WTC11 (cell line): ENCODE results near the gene PALS1. TPM values are rescaled to one million over a fixed set of nuclear protein-coding genes. Genes with fewer than 3 reads are reported as not detected.

Experiments used
- ATAC-seq: fragments of 200-7000 bp; cut with Tn5 transposase; 2 replicates; pipeline ENCODE4 v1.10.0; 2021; ENCODE audit warnings: mild to moderate bottlenecking, moderate library complexity
- CTCF ChIA-PET: fragments of 300-600 bp; sonication (Branson Sonifier 250); formaldehyde crosslinking; loops from one replicate; lab custom pipeline; 2021; ENCODE audit warnings: antibody characterized with exemption; lab: Charles Lee
- POLR2A ChIA-PET: fragments of 350-600 bp; sonication (Branson Sonifier 250); formaldehyde crosslinking; loops from one replicate; lab custom pipeline; 2021; ENCODE audit warnings: antibody characterized with exemption; lab: Charles Lee
- DNase-seq: peaks from one replicate; pipeline ENCODE4 v3.0.0; 2021; ENCODE audit warnings: low spot score
- H3K27ac Mint-ChIP-seq: 2 replicates; pipeline ENCODE4 v1.8.0; 2021; ENCODE audit warnings: mixed read lengths
- H3K27me3 Mint-ChIP-seq: 2 replicates; pipeline ENCODE4 v1.8.0; 2021; ENCODE audit warnings: low read depth, mild to moderate bottlenecking, moderate library complexity, mixed read lengths
- H3K36me3 Mint-ChIP-seq: 2 replicates; pipeline ENCODE4 v1.8.0; 2021; ENCODE audit warnings: mixed read lengths
- H3K4me1 Mint-ChIP-seq: 2 replicates; pipeline ENCODE4 v1.8.0; 2022; ENCODE audit warnings: mixed read lengths
- H3K4me3 Mint-ChIP-seq: 2 replicates; pipeline ENCODE4 v1.8.0; 2021; ENCODE audit warnings: mild to moderate bottlenecking, moderate library complexity, mixed read lengths
- H3K9me3 Mint-ChIP-seq: 2 replicates; pipeline ENCODE4 v1.8.0; 2021; ENCODE audit warnings: mixed read lengths
- CBFB ChIP-seq: sonication (generic); formaldehyde crosslinking; IDR thresholded peaks from 2 replicates; pipeline ENCODE4 v1.8.1; 2022; ENCODE audit warnings: mild to moderate bottlenecking, low read depth, missing genetic modification reagents
- IRF2 ChIP-seq: sonication (generic); formaldehyde crosslinking; IDR thresholded peaks from 2 replicates; pipeline ENCODE4 v1.8.0; 2022; ENCODE audit warnings: low read depth, missing genetic modification reagents, borderline replicate concordance
- NFATC4 ChIP-seq: fragments of 250-450 bp; sonication (Bioruptor Pico); IDR thresholded peaks from 2 replicates; pipeline ENCODE4 v1.9.0; 2021; ENCODE audit warnings: mild to moderate bottlenecking
- NR3C1 ChIP-seq: sonication (generic); formaldehyde crosslinking; conservative IDR thresholded peaks from 2 replicates; pipeline ENCODE4 v1.8.1; 2023; ENCODE audit warnings: low read depth, mild to moderate bottlenecking, missing genetic modification reagents
- OVOL2 ChIP-seq: fragments of 250-450 bp; sonication (Bioruptor Pico); IDR thresholded peaks from 2 replicates; pipeline ENCODE4 v1.9.0; 2021; ENCODE audit warnings: mild to moderate bottlenecking, borderline replicate concordance
- SMAD3 ChIP-seq: sonication (generic); formaldehyde crosslinking; IDR thresholded peaks from 2 replicates; pipeline ENCODE4 v1.8.0; 2022; ENCODE audit warnings: missing genetic modification reagents, mild to moderate bottlenecking, borderline replicate concordance
- SMAD4 ChIP-seq: sonication (generic); formaldehyde crosslinking; IDR thresholded peaks from 2 replicates; pipeline ENCODE4 v1.8.0; 2022; ENCODE audit warnings: mild to moderate bottlenecking, missing genetic modification reagents
- TP53 ChIP-seq: sonication (generic); formaldehyde crosslinking; IDR thresholded peaks from 2 replicates; pipeline ENCODE4 v1.8.1; 2023; ENCODE audit warnings: mild to moderate bottlenecking, missing genetic modification reagents
- ZBTB21 ChIP-seq: sonication (generic); formaldehyde crosslinking; IDR thresholded peaks from 2 replicates; pipeline ENCODE4 v1.8.1; 2023; ENCODE audit warnings: mild to moderate bottlenecking, missing genetic modification reagents, borderline replicate concordance
- ZNF532 ChIP-seq: fragments of 250-450 bp; sonication (Bioruptor Pico); IDR thresholded peaks from 2 replicates; pipeline ENCODE4 v1.9.0; 2021; ENCODE audit warnings: mild to moderate bottlenecking, borderline replicate concordance
- total RNA-seq: library from RNA; stranded (reverse); gene quantifications from 3 replicates; pipeline ENCODE4 v1.2.3, GENCODE V29; 2021
- TF ChIP-seq, protein P1 (sequence below): fragments of 200-600 bp; IDR thresholded peaks from 2 replicates; pipeline ENCODE4 v1.8.0; 2022; ENCODE audit warnings: antibody characterized with exemption
- TF ChIP-seq, protein P2 (sequence below): fragments of 250-450 bp; sonication (Bioruptor Pico); IDR thresholded peaks from 2 replicates; pipeline ENCODE4 v2.1.2; 2022; ENCODE audit warnings: mild to moderate bottlenecking, moderate library complexity
- TF ChIP-seq, protein P3 (sequence below): sonication (generic); formaldehyde crosslinking; IDR thresholded peaks from 2 replicates; pipeline ENCODE4 v1.8.1; 2022; ENCODE audit warnings: mild to moderate bottlenecking, missing genetic modification reagents, moderate library complexity, borderline replicate concordance
- TF ChIP-seq, protein P4 (sequence below): sonication (generic); formaldehyde crosslinking; IDR thresholded peaks from 2 replicates; pipeline ENCODE4 v1.8.1; 2023; ENCODE audit warnings: mild to moderate bottlenecking, moderate library complexity, missing genetic modification reagents
- TF ChIP-seq, protein P5 (sequence below): sonication (generic); formaldehyde crosslinking; IDR thresholded peaks from 2 replicates; pipeline ENCODE4 v1.8.1; 2022; ENCODE audit warnings: missing genetic modification reagents, borderline replicate concordance
- TF ChIP-seq, protein P6 (sequence below): sonication (generic); formaldehyde crosslinking; IDR thresholded peaks from 2 replicates; pipeline ENCODE4 v1.8.1; 2023; ENCODE audit warnings: mild to moderate bottlenecking, missing genetic modification reagents, borderline replicate concordance

PALS1 gene
- total RNA-seq, 1 experiment from 2014 or later, result 18.0 TPM

DNA sequence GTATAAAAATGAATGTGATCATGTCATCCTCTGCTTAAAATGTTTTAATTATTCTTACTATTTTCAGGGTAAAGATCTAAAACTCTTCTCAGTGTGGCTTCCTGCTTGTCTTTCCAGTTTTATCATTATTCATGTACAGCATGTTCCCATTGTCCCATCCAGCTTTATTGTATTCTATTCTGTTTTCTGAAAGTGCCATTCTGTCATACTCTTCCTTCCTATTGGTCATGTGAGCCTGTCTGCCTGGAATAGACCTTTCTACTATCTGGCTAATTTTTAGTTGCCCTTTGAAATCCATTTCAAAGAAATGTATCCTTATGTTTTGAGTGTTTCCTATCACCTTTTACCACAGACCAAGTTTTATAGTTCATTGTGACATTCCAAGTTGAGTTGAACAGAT lies 34.9 kb downstream of the PALS1 start:
- H3K4me1 Mint-ChIP-seq, result peaks cover 28% of the 10 kb centered on the region
- TF ChIP-seq SMAD3 (CRISPR knock-in tag) (no peak), NFATC4 (CRISPR knock-in tag) (no peak)
- no peaks in the 10 kb centered on the region for H3K27me3 Mint-ChIP-seq
- ATAC-seq (no peak), DNase-seq (no peak)
- H3K9me3 Mint-ChIP-seq, result no peaks in the 10 kb centered on the region
- no peak overlapping the region; the same call in 1 of the 2 replicates for H3K27ac Mint-ChIP-seq
- CTCF ChIA-PET, result interaction anchor here (0.5 to 1.8 kb wide), 3 partner anchors 9 to 109 kb away, joined by 3 to 9 read pairs (median 4); no protein-coding TSS in a partner anchor
- H3K4me3 Mint-ChIP-seq, result no peak overlapping the region
- POLR2A ChIA-PET, result no interaction called here
- peaks cover 8% of the 10 kb centered on the region for H3K36me3 Mint-ChIP-seq

- Mint-ChIP-seq H3K36me3 (no peaks in the 10 kb centered on the region), H3K4me1 (peaks cover 21% of the 10 kb centered on the region), H3K9me3 (no peaks in the 10 kb centered on the region), H3K27me3 (no peaks in the 10 kb centered on the region), H3K27ac (no peak overlapping the region), H3K4me3 (no peak overlapping the region)
- CTCF ChIA-PET, result no interaction called here
- TF ChIP-seq ZBTB21 (no peak), IRF2 (CRISPR knock-in tag) (no peak), CBFB (CRISPR knock-in tag) (no peak), TP53 (CRISPR knock-in tag) (no peak), SMAD4 (CRISPR knock-in tag) (no peak), ZNF532 (CRISPR knock-in tag) (no peak), NR3C1 (CRISPR knock-in tag) (no peak), OVOL2 (CRISPR knock-in tag) (no peak)
- TF ChIP-seq, protein P1, sequence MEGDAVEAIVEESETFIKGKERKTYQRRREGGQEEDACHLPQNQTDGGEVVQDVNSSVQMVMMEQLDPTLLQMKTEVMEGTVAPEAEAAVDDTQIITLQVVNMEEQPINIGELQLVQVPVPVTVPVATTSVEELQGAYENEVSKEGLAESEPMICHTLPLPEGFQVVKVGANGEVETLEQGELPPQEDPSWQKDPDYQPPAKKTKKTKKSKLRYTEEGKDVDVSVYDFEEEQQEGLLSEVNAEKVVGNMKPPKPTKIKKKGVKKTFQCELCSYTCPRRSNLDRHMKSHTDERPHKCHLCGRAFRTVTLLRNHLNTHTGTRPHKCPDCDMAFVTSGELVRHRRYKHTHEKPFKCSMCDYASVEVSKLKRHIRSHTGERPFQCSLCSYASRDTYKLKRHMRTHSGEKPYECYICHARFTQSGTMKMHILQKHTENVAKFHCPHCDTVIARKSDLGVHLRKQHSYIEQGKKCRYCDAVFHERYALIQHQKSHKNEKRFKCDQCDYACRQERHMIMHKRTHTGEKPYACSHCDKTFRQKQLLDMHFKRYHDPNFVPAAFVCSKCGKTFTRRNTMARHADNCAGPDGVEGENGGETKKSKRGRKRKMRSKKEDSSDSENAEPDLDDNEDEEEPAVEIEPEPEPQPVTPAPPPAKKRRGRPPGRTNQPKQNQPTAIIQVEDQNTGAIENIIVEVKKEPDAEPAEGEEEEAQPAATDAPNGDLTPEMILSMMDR, result no peak
- TF ChIP-seq, protein P2, sequence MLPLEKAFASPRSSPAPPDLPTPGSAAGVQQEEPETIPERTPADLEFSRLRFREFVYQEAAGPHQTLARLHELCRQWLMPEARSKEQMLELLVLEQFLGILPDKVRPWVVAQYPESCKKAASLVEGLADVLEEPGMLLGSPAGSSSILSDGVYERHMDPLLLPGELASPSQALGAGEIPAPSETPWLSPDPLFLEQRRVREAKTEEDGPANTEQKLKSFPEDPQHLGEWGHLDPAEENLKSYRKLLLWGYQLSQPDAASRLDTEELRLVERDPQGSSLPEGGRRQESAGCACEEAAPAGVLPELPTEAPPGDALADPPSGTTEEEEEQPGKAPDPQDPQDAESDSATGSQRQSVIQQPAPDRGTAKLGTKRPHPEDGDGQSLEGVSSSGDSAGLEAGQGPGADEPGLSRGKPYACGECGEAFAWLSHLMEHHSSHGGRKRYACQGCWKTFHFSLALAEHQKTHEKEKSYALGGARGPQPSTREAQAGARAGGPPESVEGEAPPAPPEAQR (CRISPR knock-in tag), result no peak
- TF ChIP-seq, protein P3, sequence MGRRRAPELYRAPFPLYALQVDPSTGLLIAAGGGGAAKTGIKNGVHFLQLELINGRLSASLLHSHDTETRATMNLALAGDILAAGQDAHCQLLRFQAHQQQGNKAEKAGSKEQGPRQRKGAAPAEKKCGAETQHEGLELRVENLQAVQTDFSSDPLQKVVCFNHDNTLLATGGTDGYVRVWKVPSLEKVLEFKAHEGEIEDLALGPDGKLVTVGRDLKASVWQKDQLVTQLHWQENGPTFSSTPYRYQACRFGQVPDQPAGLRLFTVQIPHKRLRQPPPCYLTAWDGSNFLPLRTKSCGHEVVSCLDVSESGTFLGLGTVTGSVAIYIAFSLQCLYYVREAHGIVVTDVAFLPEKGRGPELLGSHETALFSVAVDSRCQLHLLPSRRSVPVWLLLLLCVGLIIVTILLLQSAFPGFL (CRISPR knock-in tag), result no peak
- TF ChIP-seq, protein P4, sequence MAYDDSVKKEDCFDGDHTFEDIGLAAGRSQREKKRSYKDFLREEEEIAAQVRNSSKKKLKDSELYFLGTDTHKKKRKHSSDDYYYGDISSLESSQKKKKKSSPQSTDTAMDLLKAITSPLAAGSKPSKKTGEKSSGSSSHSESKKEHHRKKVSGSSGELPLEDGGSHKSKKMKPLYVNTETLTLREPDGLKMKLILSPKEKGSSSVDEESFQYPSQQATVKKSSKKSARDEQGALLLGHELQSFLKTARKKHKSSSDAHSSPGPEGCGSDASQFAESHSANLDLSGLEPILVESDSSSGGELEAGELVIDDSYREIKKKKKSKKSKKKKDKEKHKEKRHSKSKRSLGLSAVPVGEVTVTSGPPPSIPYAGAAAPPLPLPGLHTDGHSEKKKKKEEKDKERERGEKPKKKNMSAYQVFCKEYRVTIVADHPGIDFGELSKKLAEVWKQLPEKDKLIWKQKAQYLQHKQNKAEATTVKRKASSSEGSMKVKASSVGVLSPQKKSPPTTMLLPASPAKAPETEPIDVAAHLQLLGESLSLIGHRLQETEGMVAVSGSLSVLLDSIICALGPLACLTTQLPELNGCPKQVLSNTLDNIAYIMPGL (CRISPR knock-in tag), result no peak
- TF ChIP-seq, protein P5, sequence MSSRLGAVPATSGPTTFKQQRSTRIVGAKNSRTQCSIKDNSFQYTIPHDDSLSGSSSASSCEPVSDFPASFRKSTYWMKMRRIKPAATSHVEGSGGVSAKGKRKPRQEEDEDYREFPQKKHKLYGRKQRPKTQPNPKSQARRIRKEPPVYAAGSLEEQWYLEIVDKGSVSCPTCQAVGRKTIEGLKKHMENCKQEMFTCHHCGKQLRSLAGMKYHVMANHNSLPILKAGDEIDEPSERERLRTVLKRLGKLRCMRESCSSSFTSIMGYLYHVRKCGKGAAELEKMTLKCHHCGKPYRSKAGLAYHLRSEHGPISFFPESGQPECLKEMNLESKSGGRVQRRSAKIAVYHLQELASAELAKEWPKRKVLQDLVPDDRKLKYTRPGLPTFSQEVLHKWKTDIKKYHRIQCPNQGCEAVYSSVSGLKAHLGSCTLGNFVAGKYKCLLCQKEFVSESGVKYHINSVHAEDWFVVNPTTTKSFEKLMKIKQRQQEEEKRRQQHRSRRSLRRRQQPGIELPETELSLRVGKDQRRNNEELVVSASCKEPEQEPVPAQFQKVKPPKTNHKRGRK (CRISPR knock-in tag), result no peak
- TF ChIP-seq, protein P6, sequence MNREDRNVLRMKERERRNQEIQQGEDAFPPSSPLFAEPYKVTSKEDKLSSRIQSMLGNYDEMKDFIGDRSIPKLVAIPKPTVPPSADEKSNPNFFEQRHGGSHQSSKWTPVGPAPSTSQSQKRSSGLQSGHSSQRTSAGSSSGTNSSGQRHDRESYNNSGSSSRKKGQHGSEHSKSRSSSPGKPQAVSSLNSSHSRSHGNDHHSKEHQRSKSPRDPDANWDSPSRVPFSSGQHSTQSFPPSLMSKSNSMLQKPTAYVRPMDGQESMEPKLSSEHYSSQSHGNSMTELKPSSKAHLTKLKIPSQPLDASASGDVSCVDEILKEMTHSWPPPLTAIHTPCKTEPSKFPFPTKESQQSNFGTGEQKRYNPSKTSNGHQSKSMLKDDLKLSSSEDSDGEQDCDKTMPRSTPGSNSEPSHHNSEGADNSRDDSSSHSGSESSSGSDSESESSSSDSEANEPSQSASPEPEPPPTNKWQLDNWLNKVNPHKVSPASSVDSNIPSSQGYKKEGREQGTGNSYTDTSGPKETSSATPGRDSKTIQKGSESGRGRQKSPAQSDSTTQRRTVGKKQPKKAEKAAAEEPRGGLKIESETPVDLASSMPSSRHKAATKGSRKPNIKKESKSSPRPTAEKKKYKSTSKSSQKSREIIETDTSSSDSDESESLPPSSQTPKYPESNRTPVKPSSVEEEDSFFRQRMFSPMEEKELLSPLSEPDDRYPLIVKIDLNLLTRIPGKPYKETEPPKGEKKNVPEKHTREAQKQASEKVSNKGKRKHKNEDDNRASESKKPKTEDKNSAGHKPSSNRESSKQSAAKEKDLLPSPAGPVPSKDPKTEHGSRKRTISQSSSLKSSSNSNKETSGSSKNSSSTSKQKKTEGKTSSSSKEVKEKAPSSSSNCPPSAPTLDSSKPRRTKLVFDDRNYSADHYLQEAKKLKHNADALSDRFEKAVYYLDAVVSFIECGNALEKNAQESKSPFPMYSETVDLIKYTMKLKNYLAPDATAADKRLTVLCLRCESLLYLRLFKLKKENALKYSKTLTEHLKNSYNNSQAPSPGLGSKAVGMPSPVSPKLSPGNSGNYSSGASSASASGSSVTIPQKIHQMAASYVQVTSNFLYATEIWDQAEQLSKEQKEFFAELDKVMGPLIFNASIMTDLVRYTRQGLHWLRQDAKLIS (CRISPR knock-in tag), result no peak
- POLR2A ChIA-PET, result no interaction called here
- ATAC-seq (no peak), DNase-seq (no peak)
Observed at GRCh38 chr14:67280506-67280905, 39.3 kb downstream of the PALS1 start.
